OCI-LY1 (cell line): ENCODE data around the gene FGD3.
"Not testable (repeated sequence)": the region's sequence is repeated elsewhere in the genome, so short reads cannot be mapped to it uniquely, and the experiment has no call there.

Experiments
- H2AFZ ChIP-seq: fragments of 200-600 bp; sonication (generic), shearing (Covaris generic); 2 replicates; pipeline ENCODE4 v1.6.0; 2014; ENCODE audit warnings: antibody characterized with exemption, mild to moderate bottlenecking, low read length
- H3F3A ChIP-seq: fragments of 200-600 bp; sonication (generic), shearing (Covaris generic); 2 replicates; pipeline ENCODE4 v1.6.0; 2014; ENCODE audit warnings: mild to moderate bottlenecking, antibody characterized with exemption, low read length, moderate library complexity; ENCODE audit not compliant: insufficient read depth
- H3K27ac ChIP-seq: fragments of 200-600 bp; sonication (generic); 2 replicates; pipeline ENCODE4 v1.5.1; 2014; ENCODE audit warnings: low read length, mixed run types, mild to moderate bottlenecking, low read depth; ENCODE audit not compliant: poor library complexity, severe bottlenecking
- H3K27me3 ChIP-seq: fragments of 200-600 bp; sonication (generic); 2 replicates; pipeline ENCODE4 v1.6.0; 2014; ENCODE audit warnings: antibody characterized with exemption, mild to moderate bottlenecking, low read length, moderate library complexity; ENCODE audit not compliant: insufficient read depth
- H3K36me3 ChIP-seq: fragments of 200-600 bp; sonication (generic); 2 replicates; pipeline ENCODE4 v1.6.1; 2014; ENCODE audit warnings: mild to moderate bottlenecking, antibody characterized with exemption, low read length, moderate library complexity, mixed read lengths; ENCODE audit not compliant: insufficient read depth
- H3K4me1 ChIP-seq: fragments of 200-600 bp; sonication (generic); 2 replicates; pipeline ENCODE4 v1.5.1; 2014; ENCODE audit warnings: mild to moderate bottlenecking, low read length, moderate library complexity; ENCODE audit not compliant: insufficient read depth, severe bottlenecking
- H3K4me2 ChIP-seq: fragments of 200-600 bp; sonication (generic), shearing (Covaris generic); 2 replicates; pipeline ENCODE4 v1.6.1; 2014; ENCODE audit warnings: low read length
- H3K4me3 ChIP-seq: fragments of 200-600 bp; sonication (generic); 2 replicates; pipeline ENCODE4 v1.5.1; 2014; ENCODE audit warnings: low read length, low read depth, mild to moderate bottlenecking, mixed read lengths; ENCODE audit not compliant: poor library complexity, severe bottlenecking
- H3K79me2 ChIP-seq: fragments of 200-600 bp; shearing (Covaris generic); 2 replicates; pipeline ENCODE4 v1.6.1; 2016; ENCODE audit warnings: mixed run types, low read length, mixed read lengths; ENCODE audit not compliant: insufficient read depth
- H3K9ac ChIP-seq: fragments of 200-600 bp; sonication (generic), shearing (Covaris generic); 2 replicates; pipeline ENCODE4 v1.6.1; 2014; ENCODE audit warnings: mild to moderate bottlenecking, low read length, mixed read lengths
- H3K9me2 ChIP-seq: fragments of 200-600 bp; sonication (generic), shearing (Covaris generic); 2 replicates; pipeline ENCODE4 v1.6.1; 2014; ENCODE audit warnings: low read depth, mild to moderate bottlenecking, low read length, mixed read lengths
- H3K9me3 ChIP-seq: fragments of 200-600 bp; shearing (Covaris generic); 2 replicates; pipeline ENCODE4 v1.6.1; 2014; ENCODE audit warnings: low read length, mixed read lengths
- H4K20me1 ChIP-seq: fragments of 200-600 bp; sonication (generic), shearing (Covaris generic); 2 replicates; pipeline ENCODE4 v1.6.0; 2016; ENCODE audit warnings: mild to moderate bottlenecking, low read length; ENCODE audit not compliant: insufficient read depth
- EZH2 ChIP-seq: fragments of 200-600 bp; sonication (generic), shearing (Covaris generic); IDR thresholded peaks from 2 replicates; pipeline ENCODE4 v1.8.0; 2017; ENCODE audit warnings: borderline replicate concordance, mixed run types, mild to moderate bottlenecking, antibody characterized with exemption, low read length, moderate library complexity, mixed read lengths
- TF ChIP-seq, protein P1 (sequence below): fragments of 200-600 bp; sonication (generic), shearing (Covaris generic); IDR thresholded peaks from 2 replicates; pipeline ENCODE4 v1.5.1; 2017; ENCODE audit warnings: mild to moderate bottlenecking, antibody characterized with exemption, low read length, moderate library complexity, mixed read lengths

Gene FGD3, protein sequence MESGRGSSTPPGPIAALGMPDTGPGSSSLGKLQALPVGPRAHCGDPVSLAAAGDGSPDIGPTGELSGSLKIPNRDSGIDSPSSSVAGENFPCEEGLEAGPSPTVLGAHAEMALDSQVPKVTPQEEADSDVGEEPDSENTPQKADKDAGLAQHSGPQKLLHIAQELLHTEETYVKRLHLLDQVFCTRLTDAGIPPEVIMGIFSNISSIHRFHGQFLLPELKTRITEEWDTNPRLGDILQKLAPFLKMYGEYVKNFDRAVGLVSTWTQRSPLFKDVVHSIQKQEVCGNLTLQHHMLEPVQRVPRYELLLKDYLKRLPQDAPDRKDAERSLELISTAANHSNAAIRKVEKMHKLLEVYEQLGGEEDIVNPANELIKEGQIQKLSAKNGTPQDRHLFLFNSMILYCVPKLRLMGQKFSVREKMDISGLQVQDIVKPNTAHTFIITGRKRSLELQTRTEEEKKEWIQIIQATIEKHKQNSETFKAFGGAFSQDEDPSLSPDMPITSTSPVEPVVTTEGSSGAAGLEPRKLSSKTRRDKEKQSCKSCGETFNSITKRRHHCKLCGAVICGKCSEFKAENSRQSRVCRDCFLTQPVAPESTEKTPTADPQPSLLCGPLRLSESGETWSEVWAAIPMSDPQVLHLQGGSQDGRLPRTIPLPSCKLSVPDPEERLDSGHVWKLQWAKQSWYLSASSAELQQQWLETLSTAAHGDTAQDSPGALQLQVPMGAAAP

DNA sequence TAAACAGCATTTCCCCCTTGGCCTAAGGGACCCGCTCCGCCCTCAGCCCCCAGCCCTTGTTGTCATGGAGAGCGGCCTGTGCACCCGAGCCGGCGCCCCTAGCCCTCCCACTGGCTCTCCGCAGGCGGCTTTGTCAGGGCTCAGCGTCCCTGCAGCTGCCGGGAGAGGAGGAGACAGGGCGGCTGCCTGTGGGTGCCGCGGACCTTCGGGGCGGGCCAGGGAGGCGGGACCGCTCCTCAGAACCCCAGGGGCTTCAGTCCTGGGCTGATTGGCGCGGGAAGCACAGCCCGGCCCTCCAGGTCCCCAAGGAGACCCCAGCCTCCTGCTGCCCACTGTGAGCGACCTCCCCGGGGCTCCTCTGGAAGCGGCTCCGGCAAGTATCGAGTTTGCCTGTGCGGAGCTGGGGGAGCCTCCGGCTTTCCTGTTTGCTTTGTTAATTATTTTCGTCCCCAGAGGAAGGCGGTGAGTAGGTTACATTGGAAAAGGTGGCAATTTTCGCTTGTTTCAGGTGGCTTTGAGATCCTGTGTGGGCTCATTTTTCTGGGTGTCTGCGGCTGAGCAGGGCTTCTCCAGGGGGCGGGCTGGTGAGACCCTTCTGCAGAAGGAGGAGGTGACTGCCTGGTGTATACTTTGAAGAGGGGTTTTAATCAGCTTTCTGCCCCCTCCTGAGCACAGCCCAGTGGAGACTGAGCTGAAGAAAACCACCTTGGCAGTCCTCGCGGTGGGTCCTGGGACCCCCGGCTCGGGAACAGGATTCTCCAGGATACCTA lies at the start of gene FGD3:
TSS of gene FGD3 (plus strand) at position 256 of the 770 bp plus-strand sequence. CDS start 28,734 bp downstream, outside the sequence.
- H3K27me3 ChIP-seq: peaks cover 7% of the 10 kb centered on the region; the same call in 1 of the 2 replicates
- TF ChIP-seq, protein P1, sequence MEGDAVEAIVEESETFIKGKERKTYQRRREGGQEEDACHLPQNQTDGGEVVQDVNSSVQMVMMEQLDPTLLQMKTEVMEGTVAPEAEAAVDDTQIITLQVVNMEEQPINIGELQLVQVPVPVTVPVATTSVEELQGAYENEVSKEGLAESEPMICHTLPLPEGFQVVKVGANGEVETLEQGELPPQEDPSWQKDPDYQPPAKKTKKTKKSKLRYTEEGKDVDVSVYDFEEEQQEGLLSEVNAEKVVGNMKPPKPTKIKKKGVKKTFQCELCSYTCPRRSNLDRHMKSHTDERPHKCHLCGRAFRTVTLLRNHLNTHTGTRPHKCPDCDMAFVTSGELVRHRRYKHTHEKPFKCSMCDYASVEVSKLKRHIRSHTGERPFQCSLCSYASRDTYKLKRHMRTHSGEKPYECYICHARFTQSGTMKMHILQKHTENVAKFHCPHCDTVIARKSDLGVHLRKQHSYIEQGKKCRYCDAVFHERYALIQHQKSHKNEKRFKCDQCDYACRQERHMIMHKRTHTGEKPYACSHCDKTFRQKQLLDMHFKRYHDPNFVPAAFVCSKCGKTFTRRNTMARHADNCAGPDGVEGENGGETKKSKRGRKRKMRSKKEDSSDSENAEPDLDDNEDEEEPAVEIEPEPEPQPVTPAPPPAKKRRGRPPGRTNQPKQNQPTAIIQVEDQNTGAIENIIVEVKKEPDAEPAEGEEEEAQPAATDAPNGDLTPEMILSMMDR: no peak
- TF ChIP-seq EZH2: no peak
- no peaks in the 10 kb centered on the region for H4K20me1 ChIP-seq
- no peak within 1 kb of the TSS for H3K27ac ChIP-seq
- H3K4me3 ChIP-seq: no peak within 1 kb of the TSS
- H3F3A ChIP-seq: no peaks in the 10 kb centered on the region
- H3K9me2 ChIP-seq: no peaks in the 10 kb centered on the region
- no peak within 1 kb of the TSS for H2AFZ ChIP-seq
- 0 out of 2 replicates have a peak, but pooled peaks cover 2% of the 10 kb centered on the region for H3K9me3 ChIP-seq
- H3K4me2 ChIP-seq: no peak within 1 kb of the TSS
- H3K9ac ChIP-seq: no peak within 1 kb of the TSS
- H3K4me1 ChIP-seq: no peaks in the 10 kb centered on the region
- H3K36me3 ChIP-seq: no peaks in the 10 kb centered on the region; the same call in 1 of the 2 replicates
- H3K79me2 ChIP-seq: no peaks in the 10 kb centered on the region

DNA sequence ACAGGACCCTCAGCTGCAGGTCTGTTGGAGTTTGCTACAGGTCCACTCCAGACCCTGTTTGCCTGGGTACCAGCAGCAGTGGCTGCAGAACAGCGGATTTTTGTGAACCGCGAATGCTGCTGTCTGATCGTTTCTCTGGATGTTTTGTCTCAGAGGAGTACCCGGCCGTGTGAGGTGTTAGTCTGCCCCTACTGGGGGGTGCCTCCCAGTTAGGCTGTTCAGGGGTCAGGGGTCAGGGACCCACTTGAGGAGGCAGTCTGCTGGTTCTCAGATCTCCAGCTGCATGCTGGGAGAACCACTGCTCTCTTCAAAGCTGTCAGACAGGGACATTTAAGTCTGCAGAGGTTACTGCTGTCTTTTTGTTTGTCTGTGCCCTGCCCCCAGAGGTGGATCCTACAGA lies 42.2 kb upstream of the FGD3 start:
- H3K4me3 ChIP-seq, H3K79me2 ChIP-seq, H3K4me1 ChIP-seq, H3K27me3 ChIP-seq, H3K36me3 ChIP-seq, H3K9me2 ChIP-seq, H3K4me2 ChIP-seq, H3K27ac ChIP-seq, H4K20me1 ChIP-seq, H3F3A ChIP-seq, H3K9me3 ChIP-seq, H3K9ac ChIP-seq, H2AFZ ChIP-seq: not testable (repeated sequence)

DNA sequence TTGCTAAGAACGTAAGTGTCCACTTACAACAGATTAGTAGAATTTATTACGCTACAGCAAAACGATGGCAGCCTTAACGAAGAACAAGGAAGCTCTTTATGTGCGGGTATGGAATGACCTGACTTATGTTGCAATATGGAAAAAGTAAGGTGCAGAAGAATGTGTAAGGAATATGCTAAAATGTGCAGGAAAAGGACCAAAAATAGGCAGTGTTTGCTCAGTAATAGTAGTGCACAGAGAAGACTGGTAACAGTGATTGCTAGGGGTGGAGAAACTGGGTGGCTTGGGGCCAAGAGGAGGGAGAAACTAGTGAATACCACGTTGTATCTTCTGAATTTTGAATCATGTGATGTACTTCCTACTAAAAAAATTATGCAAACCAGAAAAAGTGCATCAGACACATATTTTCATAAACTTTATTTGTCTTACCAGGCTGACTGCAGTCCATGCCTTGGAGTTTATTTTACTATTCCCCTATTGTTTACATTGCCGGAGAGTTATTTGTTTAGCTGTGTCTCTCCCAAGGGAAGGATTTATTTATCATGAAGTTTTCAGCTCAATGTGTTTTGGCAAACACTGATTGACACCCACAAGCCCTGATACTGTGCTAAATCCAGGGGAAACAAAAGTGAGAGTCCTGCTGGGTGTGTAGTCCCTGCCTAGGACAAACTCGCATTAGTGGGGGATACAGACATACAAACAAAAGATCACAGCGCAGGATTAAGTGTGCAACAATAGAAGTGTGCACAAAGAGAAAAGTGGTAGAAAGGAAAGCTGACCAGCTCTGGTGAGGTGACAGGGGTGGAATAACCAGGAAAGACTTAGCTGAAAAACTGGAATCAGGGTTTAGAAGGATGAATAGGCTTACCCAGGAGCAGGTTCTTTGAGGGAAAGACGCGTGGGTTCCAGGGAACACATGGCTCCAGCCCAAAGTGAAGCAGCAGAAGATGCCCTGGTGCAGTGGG lies 35.5 kb upstream of the FGD3 start:
- H3K4me2 ChIP-seq: no peak overlapping the region
- TF ChIP-seq, protein P1: no peak
- TF ChIP-seq EZH2: no peak
- no peak overlapping the region for H2AFZ ChIP-seq

More for the DNA sequence above, 35.5 kb upstream of the FGD3 start:
- Histone ChIP-seq H3K36me3 (no peaks in the 10 kb centered on the region), H3K27ac (no peak overlapping the region), H3K27me3 (no peaks in the 10 kb centered on the region), H3K9me2 (no peaks in the 10 kb centered on the region), H4K20me1 (no peaks in the 10 kb centered on the region), H3K4me1 (no peaks in the 10 kb centered on the region), H3K4me3 (no peak overlapping the region), H3K9me3 (no peaks in the 10 kb centered on the region), H3F3A (no peaks in the 10 kb centered on the region), H3K79me2 (no peaks in the 10 kb centered on the region), H3K9ac (no peak overlapping the region)
